Hypothalamus (tissue), 51 donors: ENCODE results near the gene F8.
"Not testable (repeated sequence)": the region's sequence is repeated elsewhere in the genome, so short reads cannot be mapped to it uniquely, and the experiment has no call there.

Source experiments
- DNase-seq, 51 donors: peaks; one replicate each; lab custom pipeline; 2025; lab: John Stamatoyannopoulos, UW

Gene F8

DNA sequence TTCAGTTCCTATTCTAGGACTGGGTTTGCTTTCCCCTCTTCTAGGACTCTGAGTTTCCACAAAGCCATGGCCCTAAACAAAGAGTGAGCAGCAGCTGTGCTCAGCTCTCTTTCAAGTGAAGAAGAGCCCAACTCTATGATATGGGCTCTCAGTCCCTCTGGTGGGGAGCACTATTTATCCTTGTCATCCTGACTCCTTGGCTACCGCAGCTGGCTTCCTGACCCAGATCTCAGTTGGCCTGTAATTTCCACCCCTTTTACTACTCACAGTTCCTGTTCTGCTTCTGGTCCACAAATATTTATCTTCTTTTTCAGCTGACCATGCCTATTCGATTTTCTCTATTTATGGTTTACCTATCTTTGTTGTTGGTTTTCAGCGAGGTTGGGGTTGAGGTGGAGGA lies 33.8 kb downstream of the F8 start:
- DNase-seq = no peak

- DNase-seq = no peak
Measured at GRCh38 chrX:154987940-154988339, 34.6 kb downstream of the F8 start.

- no peak for DNase-seq
Measured at GRCh38 chrX:154986826-154987575, 35.5 kb downstream of the F8 start.

DNA sequence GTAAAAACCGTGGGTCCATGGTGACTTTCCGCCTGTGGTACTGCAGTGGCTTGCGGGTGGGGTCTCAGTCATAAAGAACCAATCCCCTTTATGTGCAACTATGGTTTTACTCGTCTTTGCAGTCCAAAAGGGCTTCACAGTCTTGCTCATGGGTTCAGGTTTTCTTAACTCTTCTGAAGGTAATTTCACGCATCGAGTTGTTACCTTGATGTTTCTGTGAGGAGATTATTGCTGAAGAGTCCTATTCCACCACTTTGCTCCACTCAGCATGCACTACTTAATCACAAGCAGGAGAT lies 41.5 kb downstream of the F8 start:
- no peak for DNase-seq

DNA sequence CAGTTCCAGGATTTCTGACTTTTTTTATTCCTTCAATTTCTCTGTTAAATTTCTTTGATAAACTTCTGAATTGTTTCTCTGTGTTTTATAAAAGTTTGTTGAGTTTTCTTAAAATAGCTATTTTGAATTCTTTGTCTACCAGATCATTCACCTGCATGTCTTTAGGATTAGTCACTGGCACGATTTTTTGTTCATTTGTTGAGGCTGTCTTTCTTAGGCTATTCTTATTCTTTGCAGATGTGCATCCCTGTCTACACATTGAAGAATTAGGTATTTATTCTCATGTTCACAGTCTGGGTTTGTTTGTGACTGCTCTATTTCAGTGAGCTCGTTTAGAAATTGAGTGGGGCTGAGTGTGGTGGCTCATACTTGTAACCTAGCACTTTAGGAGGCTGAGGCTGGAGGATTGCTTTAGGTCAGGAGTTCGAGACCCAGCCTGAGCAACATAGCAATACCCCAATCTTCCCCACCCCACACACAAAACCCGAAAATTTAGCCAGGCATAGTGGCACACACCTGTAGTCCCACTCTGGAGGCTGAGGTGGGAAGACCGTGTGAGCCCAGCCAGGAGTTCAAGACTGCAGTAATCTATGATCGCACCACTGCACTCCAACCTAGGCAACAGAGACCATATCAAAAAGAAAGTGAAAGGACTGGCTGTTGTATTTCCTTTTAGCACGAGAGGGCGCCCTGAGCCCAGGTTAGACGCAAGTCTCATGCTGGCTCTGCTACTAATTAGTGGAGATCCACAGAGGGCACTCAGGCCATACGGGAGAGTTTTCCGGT lies 42.0 kb downstream of the F8 start:
- DNase-seq = peak in 43 of 51 donors; percentile 1 to 72 (median 29)

- no peak for DNase-seq
Measured at GRCh38 chrX:154979629-154980028, 42.9 kb downstream of the F8 start.

DNA sequence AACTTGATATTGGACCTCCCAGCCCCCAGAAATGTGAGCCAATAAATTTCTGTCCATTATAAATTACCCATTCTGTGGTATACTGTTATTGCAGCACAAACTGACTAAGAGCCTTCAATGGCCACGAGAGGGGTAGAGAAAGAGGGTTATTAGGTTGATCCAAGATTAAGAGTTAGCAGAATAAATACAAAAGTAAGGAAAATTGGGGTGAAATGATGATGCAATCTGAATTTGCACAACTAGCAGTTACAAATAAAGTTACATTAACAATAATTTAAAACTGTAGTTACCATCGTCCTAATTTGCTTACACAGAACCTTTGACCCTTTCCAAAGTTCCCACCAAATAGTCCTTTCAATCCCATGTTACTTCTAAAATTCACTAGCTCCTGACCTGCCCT lies 54.2 kb downstream of the F8 start:
- no peak for DNase-seq

GRCh38 chrX:154967603-154968002 lies 54.9 kb downstream of the F8 start:
- DNase-seq = no peak

DNA sequence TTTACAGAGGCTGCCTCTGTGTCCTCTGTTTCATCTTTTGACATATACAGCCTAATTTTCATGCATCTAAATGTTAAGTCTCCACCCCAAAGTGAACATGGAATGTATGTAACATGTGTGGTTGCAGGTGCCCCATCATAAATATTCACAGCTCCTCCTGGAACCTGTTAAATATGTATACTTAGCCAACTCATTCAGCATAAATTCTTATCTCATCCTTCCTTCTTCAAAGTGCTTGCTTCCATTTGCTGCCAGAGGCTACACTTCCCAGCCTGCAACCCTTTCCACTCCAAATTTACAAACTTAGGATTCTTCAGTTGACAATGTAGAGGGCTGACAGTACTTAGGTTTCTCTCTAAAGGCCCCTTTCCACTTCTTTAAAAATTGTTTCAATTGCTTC lies 60.6 kb downstream of the F8 start:
- no peak for DNase-seq

DNA sequence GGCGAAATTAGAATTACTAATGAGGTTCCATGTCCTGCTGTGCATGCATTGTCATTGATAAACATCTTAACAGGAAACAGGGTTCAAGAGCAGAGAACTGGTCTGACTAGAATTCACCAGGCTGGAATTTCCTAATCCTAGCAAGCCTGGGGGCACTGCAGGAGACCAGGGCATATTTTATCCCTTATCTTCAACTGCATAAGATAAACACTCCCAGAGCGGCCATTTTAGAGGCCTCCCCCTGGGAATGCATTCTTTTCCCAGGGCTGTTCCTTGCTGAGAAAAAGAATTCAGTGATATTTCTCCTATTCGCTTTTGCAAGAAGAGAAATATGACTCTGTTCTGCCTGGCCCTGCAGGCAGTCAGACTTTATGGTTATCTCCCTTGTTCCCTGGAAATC lies 66.7 kb downstream of the F8 start:
- not testable (repeated sequence) for DNase-seq

DNA sequence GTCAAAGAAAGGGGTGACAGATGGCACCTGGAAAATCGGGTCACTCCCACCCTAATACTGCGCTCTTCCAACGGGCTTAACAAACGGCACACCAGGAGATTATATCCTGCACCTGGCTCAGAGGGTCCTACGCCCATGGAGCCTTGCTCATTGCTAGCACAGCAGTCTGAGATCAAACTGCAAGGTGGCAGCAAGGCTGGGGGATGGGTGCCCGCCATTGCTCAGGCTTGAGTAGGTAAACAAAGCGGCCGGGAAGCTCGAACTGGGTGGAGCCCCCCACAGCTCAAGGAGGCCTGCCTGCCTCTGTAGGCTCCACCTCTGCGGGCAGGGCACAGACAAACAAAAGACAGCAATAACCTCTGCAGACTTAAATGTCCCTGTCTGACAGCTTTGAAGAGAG lies 83.3 kb downstream of the F8 start:
- DNase-seq = not testable (repeated sequence)

GRCh38 chrX:154924771-154925170 lies 97.8 kb downstream of the F8 start:
- DNase-seq = not testable (repeated sequence)

- peak in 24 of 51 donors; percentile 0 to 33 (median 8) for DNase-seq
Measured at GRCh38 chrX:154918060-154918483, 104.5 kb downstream of the F8 start.

GRCh38 chrX:154914052-154914451 lies 108.5 kb downstream of the F8 start:
- no peak for DNase-seq

DNA sequence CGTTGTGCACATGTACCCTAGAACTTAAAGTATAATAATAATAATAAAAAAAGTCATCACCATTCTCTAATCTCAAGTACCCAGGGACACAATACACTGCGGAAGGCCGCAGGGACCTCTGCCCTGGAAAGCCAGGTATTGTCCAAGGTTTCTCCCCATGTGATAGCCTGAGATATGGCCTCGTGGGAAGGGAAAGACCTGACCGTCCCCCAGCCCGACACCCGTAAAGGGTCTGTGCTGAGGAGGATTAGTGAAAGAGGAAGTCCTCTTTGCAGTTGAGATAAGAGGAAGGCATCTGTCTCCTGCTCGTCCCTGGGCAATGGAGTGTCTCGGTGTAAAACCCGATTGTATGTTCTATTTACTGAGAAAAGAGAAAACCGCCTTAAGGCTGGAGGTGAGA lies 112.0 kb downstream of the F8 start:
- not testable (repeated sequence) for DNase-seq

DNA sequence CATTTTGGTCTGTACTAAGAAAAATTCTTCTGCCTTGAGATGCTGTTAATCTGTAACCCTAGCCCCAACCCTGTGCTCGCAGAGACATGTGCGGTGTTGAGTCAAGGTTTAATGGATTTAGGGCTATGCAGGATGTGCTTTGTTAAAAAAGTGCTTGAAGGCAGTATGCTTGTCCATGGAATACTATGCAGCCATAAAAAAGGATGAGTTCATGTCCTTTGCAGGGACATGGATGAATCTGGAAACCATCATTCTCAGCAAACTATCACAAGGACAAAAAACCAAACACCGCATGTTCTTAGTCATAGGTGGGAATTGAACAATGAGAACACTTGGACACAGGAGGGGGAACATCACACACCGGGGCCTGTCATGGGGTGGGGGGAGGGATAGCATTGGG lies 112.5 kb downstream of the F8 start:
- not testable (repeated sequence) for DNase-seq

DNA sequence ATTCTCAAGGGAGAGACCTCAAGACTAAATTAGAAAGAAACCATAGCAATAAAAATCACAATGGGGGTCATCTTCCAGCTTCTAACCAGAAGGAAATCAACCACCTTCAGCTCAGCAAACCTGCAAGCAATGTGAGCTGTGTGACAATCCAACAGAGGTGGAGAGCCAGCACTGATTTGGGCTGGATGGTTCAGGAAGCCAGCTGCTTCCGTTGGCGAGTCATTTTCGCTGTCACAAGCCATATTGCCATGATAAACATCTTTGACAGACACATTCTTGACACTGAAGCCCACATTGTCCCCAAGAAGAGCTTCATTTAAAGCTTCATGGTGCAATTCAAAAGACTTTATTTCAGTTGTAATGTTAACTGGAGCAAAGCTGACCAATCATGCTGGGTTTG lies 113.7 kb downstream of the F8 start:
- no peak for DNase-seq

DNA sequence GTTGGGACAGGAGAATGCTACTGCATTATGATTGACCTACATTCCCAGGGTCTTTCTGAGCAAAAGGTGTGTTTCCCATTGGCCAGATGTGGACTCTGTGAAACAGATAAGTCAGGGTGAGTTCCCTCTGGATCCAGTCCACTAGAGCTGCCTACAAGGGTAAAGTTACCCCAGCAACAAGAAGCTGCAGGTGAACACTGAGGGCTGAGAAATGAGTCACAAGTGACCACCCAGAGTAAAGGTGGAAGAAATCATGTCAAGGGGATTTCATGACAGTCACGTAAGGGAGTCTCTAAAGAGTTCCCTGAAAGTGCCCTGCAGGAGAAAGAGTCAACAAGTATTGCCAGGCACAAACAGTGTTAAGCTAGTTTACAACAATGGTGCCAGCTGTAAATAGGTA lies 120.1 kb downstream of the F8 start:
- DNase-seq = no peak

DNA sequence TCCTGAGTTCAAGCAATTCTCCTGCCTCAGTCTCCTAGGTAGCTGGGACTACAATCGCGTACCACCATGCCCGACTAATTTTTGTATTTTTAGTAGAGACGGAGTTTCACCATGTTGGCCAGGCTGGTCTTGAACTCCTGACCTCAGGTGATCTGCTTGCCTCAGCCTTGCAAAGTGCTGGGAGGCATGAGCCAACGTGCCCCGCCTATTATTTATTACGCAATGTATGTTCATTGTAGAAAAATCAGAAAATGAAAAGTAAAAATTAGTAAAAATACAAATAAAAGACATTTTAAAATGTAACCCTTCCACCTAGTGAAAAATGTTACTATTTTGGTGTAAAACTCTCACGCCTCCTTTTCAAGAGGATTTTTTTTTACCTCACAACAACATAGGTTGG lies 122.2 kb downstream of the F8 start:
- DNase-seq = no peak

DNA sequence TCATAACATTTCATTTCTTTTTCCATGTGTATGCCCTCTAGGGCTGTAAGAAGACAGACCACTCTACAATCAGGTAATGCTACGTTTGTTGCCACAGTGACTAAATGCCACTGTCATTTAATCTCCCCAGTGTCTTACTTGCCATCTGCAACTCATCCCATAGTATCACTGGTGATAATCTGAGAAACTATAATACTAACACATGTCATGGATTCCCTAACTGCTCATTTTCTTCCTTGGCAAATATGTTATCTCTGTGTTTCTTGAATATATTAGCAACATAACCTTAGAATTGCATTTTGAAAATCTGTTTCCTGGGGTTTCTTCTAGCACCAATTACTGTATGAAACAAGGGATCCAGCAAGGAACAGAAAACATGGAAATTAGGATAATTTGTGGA lies 130.2 kb downstream of the F8 start:
- DNase-seq = no peak

GRCh38 chrX:154890990-154891639 lies 131.4 kb downstream of the F8 start:
- DNase-seq = no peak

GRCh38 chrX:154886789-154887221 lies 135.7 kb downstream of the F8 start:
- DNase-seq = not testable (repeated sequence)
